Hematopoietic multipotent progenitor cell treated with erythropoietin and hydrocortisone succinate and interleukin-3 and kit ligand, for 4 days (in vitro differentiated cells): Measurements from ENCODE around the gene MID2.
A peak's percentile ranks its signal among the peaks of the same experiment; 100 is the strongest.
"Not testable (repeated sequence)": the region's sequence is repeated elsewhere in the genome, so short reads cannot be mapped to it uniquely, and the experiment has no call there.

Experiments used
- DNase-seq: peaks from one replicate; pipeline ENCODE4 v3.0.0-alpha.2; 2015

Gene MID2

DNA sequence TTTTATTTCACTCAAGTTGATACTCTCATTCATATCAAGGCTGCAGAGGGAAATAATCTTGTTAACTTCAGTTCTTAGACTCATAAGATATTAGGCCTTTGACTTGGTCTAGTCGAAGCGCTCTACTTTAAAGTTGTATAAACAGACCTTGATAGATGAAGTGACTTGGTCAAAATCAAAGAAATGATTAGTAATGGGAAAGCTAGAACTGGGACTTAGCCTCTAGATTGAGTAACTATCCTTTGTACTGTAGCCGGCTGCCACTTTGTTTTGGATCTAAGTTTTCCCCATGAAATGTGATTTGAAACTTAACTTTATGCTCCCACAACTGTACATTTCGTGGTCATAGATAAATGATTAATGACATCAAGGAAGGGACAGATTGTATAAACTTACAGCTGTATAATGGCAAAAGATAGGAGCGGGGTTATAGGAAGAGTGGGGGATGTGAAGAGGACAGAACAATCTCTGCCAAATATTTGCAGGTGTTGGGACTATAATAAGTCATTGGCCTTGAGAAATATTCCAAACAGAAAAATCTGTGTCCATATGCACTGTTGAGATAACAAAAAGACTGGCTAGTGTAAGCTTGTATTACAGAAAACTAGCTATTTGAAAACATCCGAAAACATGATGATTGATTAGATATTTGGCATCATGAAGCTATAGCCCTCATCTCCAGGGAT, 17.2 kb downstream of the MID2 start:
- no peak for DNase-seq

GRCh38 chrX:107845625-107846024, 20.0 kb downstream of the MID2 start:
- peak; percentile 43 for DNase-seq

- no peak for DNase-seq
Measured at GRCh38 chrX:107848591-107848990, 22.9 kb downstream of the MID2 start.

GRCh38 chrX:107849747-107850421, 24.2 kb downstream of the MID2 start:
- DNase-seq = peak; percentile 3

GRCh38 chrX:107850422-107850765, 24.7 kb downstream of the MID2 start:
- no peak for DNase-seq

- DNase-seq = no peak
Measured at GRCh38 chrX:107851215-107851614, 25.5 kb downstream of the MID2 start.

DNA sequence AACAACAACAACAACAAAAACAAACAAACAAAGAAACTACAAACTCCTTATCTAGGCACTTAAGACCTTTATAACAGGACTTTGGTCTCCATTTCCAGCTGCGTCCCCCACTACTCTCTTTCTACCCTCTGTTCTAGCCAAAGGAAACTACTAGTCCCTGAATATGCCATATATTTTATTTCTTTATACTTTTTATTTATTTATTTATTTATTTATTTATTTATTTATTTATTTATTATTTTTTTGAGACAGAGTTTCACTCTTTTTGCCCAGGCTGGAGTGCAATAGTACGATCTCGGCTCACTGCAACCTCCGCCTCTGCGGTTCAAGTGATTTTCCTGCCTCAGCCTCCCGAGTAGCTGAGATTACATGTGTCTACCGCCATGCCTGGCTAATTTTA, 26.0 kb downstream of the MID2 start:
- not testable (repeated sequence) for DNase-seq

DNA sequence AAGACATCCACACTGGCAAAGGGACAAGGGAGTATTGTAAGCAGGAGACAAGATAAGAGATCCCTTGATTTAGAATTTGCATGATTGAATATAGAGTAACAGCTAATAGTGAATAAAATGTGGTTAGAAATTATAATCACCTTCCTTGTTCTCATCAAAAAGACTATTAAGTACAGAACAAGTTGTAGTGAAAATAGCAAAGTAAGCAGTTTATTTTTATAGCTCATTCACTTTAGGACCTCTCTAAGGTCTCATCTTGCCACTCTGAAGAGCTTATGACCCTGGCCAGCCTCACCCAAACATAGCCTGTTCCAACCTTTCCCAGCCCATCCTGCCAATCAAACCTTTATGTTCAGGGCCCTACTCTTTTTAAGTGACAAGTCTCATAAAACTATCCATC, 30.6 kb downstream of the MID2 start:
- DNase-seq = no peak

DNA sequence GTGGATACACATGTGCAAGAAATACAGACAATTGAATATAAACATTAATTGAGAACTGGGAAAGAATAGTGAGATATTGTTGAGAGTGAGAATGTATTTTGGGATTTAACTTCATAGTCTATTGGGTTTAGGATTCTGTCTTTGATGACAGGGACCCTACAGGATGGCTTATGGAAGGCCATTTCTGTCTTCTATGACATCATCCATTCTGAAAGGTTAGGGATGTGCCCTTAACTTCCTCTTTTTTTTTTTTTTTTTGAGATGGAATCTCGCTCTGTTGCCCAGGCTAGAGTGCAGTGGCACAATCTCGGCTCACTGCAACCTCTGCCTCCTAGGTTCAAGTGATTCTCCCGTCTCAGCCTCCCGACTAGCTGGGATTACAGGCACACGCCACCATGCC, 31.4 kb downstream of the MID2 start:
- DNase-seq = not testable (repeated sequence)

DNA sequence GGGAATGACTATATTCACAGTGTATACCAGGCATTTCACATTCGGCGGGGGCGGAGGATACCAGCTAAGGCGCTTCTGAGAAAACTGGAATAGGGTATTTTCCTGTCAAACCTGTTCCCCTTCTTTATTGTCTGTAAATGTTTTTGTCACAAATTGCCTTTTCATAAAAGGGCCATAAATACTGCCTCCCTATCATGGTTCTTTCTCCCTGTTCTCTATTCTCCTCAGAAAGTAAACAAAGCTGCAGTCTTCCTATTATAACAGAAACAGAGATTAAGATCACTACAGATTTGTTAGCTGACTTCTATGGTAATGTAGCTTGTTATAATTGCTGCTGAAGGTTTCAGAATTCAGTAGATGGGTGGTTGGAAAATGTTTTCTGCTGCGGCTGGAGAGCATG, 32.2 kb downstream of the MID2 start:
- no peak for DNase-seq

GRCh38 chrX:107861056-107861455, 35.4 kb downstream of the MID2 start:
- DNase-seq = no peak

DNA sequence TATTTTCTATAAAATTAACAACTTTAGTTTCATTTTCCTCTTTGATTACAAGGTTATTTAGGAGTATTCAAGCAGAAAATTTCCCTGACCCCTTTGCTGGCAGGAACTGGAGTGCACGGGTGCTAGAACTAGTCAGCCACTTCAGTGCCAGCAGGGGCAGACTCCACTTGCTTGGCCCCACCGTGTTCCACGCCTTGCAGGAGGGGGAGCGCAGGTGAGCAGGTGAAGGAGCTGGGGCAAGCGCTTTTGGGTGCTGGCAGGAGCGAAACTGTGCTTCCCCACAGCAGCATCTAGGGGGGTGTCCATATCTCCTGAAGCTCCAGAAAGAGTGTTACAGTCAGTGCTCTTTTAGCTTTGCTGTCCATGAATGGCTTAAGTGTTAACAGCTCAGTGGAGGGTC, 45.5 kb downstream of the MID2 start:
- DNase-seq = no peak

DNA sequence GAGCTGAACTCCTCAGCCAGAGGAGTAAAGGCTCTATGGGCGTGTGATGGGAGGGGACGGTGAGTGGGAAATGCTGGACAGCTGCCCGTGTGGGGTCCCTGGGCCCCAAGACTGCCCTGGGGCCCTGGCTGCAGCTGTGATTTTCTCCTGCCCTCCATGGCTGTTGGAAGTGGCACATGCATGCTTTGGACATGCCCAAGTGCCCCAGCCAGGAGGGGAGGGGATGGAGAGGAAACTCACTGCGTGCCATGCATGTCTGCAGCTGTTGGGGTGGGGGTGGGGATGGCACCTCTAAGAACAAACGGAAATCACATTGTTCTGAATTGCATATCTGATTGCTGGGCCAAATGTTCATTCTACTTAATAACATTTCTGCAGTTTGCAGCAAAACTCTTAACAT, 52.4 kb downstream of the MID2 start:
- no peak for DNase-seq

- DNase-seq = no peak
Measured at GRCh38 chrX:107880054-107880610, 54.5 kb downstream of the MID2 start.

DNA sequence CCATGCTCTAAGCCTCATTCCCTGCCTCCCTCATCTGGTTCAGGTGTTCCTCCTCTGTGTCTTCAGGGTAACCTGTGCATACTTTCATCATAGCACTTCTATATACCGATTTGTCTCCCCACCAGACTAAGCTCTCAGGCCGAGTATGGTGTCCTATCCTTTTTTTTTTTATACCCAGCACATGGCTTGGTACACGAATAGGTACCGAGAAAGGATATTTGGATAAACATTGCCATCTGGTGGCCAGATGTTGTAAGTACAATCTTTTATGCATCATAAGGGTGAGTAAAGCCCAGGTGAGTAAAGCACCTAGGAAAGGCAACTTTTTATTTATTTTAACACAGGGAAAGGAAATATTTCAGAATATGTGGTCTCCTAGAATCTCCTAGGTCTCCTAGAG, 68.4 kb downstream of the MID2 start:
- DNase-seq = peak; percentile 70

- DNase-seq = no peak
Measured at GRCh38 chrX:107902721-107903120, 77.1 kb downstream of the MID2 start.

GRCh38 chrX:107905366-107905765, 79.7 kb downstream of the MID2 start:
- DNase-seq = no peak

- no peak for DNase-seq
Measured at GRCh38 chrX:107924136-107924746, 98.6 kb downstream of the MID2 start.

GRCh38 chrX:107934262-107934661, 108.6 kb downstream of the MID2 start:
- no peak for DNase-seq

DNA sequence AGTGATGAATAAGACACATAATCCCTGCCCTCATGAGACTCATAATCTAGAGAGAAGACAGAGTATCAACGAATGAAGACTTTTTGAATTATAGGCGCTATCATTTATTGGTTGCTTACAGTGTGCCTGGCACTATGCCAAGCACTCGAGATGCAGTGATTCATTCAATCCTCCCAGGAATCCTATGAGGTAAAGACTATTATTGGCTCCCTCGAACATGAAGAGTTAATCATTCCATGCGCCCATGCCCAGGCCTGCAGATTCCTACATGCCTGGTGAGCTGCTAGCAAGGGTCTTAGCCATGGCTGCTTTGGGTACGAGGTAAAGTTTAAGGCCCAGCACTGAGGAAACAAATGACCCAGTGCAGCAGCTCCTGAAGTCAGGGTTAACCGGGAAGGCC, 109.5 kb downstream of the MID2 start:
- no peak for DNase-seq

DNA sequence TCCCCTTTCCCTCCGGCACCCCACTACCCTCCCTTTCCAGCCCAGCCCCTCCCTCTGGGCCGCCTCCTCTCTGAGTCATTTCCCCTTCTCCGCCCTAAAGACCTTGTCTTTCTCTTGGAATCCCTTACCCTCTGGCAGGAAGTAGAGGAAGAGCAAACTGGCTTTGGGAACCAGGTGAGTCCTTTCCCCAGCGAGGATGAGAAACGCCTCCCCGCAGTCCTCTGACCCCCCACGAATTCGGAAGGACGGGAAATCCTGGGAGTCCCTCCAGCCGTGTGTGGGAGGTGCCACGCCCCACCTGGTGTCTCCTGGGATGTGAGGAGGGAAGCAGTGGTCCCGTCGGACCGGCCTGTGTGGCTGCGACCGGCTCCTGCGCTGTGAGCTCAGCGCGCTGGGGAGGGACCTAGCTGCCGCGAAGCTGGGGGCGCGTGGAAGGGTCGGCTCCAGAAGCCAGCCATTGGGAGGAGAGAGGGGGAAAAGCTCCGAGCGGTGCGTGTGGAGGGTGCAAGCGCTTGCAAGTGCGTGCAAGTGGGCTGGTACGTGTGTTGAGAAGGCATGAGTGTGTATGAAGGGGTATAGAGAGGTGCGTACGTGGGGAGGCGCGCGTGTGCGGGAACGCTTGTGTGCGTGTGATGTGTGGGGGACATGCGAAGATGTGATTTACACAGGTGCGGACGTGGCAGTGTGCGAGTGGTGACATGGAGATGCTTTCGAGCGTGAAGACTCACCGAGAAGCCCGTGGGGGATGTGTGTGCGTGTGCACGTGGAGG, 110.2 kb downstream of the MID2 start:
- DNase-seq = no peak

- DNase-seq = no peak
Measured at GRCh38 chrX:107936434-107936730, 110.7 kb downstream of the MID2 start.

GRCh38 chrX:107940095-107940494, 114.4 kb downstream of the MID2 start:
- DNase-seq = no peak

- DNase-seq = not testable (repeated sequence)
Measured at GRCh38 chrX:107955337-107955736, 129.7 kb downstream of the MID2 start.
